Measurements from ENCODE around the gene CENPB.

Gene CENPB

DNA sequence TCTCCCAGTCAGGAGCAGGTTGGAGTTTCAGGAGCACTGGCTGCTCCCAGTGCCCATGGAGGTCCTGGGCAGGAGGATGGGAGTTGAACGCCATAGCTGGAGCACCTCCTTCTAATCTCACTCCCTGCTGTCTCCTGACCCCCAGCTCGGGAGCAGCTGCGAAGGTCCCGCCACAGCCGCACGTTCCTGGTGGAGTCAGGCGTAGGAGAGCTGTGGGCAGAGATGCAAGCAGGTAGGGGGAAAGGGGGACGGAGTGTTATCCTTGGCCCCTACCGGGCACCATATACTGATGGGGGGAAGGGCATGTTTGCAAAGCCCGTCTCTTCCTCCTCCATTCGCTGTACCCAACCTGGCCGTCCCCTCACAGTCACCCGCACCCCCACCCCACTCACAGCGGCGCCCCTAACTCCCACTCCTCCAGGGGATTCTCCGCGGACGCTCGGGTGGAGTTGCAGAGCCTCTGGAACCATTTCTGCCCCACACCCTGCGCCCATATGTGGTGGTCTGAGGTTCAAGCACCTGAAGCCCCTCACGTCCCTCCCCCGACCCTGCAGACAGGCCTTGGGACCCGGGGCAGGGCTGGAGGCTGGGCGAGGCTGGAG, 37.4 kb downstream of the CENPB start:
- no peak for DNase-seq (ENCODE audit: low read depth, low spot score)

DNA sequence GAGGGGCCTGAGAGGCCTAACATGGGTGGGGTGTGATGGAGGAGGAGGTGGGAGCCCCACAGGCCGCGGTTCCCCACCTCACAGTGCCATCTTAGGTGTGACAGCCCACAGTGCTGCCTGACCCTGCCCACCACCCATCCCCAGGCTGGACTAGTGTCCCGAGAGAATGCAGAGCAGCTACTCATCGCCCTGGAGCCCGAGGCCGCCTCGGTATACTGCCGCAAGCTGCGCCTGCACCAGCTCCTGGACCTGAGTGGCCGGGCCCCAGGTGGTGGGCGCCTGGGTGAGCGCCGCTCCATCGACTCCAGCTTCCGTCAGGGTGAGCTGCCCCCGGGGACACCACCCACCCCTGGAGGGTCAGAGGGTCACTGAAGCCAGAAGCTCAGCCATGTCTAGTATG, 38.5 kb downstream of the CENPB start:
- no peak for DNase-seq (ENCODE audit: low read depth, low spot score)

DNA sequence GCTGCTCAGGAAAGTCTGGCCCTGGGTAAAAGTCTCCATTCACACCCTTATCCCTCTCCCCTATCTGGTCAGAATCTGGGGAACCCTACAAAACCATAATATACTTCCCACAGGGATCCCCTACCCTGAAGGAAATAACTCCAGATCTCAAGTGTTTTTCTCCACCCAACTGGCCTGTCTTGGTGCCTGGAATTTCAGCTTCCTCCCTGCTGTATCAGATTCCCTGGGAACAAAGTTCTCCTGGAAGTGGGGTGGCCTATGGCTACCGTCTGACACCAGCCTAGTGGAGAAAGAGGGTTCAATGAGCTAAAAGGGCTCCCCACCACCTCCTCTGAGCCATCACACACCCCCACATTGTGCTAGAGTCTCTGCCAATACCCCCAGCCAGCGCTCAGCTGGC, 39.1 kb downstream of the CENPB start:
- no peak for DNase-seq (ENCODE audit: low read depth, low spot score)

DNA sequence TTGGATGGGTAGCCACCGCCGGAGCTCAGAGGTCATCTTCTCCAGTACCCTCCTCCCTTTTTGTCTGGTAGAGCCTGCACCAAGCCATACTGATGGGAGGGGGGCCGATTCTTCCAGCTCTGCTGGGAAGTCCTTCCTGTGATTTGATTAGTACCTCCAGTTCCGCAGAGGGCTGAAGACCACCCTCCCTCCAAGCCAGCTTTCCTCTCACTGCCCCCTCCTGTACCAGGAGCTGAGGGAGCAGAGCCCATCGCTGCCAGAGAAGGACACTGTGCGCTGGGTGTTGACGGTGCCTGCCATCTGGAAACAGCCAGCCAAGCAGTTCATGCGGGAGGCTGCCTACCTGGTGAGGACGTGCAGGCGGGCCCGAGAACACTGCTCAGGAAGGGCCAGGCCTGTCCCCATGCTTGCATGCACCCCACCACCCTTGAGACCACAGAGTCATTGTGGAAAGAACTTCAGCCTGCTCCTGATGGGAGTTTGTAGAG, 40.8 kb downstream of the CENPB start:
- no peak for DNase-seq (ENCODE audit: low read depth, low spot score)

GRCh38 chr20:3744806-3745685, 41.5 kb downstream of the CENPB start:
- DNase-seq (ENCODE audit: low read depth, low spot score), result peak; percentile 47

- no peak for DNase-seq (ENCODE audit: low read depth, low spot score)
Observed at GRCh38 chr20:3744037-3744436, 42.5 kb downstream of the CENPB start.

DNA sequence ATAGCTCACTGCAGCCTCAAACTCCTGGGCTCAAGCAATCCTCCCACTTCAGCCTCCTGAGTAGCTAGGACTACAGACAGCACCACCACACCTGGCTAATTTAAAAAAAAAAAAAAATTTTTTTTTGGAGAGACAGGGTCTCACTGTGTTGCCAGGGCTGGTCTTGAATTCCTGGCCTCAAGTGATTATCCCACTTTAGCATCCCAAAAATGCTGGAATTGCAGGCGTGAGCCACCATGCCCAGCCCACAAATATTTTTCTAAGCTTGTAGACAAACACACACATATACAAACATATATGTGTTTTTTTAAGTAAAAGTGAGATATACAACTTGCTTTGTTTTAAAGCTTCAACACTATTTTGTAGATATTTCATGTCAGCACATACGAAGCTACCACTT, 43.3 kb downstream of the CENPB start:
- DNase-seq (ENCODE audit: low read depth, low spot score), result no peak

GRCh38 chr20:3741836-3742458, 44.6 kb downstream of the CENPB start:
- no peak for DNase-seq (ENCODE audit: low read depth, low spot score)

DNA sequence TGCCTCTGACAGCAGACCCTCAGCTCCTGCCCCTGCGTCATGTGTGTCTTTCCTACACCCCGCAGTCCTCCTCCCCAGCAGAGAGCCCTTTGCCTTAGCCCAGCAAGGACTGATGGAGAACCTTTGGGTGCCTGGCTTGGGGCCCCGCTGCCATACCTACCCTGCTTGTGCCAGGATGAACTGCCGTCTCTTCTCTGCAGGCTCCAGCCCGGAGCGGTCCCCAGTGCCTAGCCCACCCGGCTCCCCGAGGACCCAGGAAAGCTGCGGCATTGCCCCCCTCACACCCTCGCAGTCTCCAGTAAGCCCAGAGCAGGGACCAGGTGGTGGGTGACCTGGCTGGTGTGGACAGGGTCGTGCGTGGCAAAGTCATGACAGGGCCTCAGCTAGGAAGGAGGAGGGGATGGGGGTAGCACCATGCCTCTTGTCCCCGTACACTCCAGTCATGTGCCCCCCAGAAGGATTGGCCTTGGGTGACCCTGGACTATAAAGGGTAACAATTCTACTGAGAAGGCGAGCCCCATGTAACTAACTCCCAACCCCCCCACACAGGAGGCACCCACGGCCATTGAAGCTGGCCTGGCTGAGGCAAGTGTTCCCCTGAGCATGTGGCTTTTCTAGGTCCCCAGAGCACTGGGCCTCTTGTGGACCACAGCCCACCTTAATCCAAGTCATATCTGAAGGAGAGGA, 45.8 kb downstream of the CENPB start:
- DNase-seq (ENCODE audit: low read depth, low spot score), result no peak

DNA sequence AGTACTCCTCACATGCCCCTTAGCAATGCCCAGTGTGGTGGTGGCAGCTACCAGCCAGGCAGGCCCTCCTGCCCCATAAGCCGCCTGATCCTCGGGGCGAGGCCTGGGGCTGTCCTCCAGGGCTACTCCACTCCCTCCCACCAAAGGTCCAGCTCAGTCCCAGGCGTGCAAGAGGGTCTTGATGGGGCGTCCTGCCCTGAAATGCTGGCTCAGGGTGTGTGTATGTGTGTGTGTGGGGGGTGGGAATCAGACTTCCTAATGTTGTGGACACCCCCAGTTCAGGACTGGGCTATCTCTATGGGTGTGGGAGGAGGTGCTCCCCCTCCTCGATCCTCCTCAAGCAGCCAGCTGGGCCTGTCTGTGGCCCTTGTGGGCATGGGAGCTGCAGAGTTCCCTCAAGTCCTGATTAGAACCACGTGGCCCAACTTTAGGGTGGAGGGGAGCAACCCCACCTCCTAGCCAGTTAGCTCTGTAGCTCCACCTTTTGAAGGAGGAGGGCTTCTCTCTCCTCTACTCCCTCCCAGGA, 46.6 kb downstream of the CENPB start:
- DNase-seq (ENCODE audit: low read depth, low spot score), result no peak

GRCh38 chr20:3739054-3739925, 47.2 kb downstream of the CENPB start:
- no peak for DNase-seq (ENCODE audit: low read depth, low spot score)

- DNase-seq (ENCODE audit: low read depth, low spot score), result no peak
Observed at GRCh38 chr20:3738111-3739053, 48.2 kb downstream of the CENPB start.

DNA sequence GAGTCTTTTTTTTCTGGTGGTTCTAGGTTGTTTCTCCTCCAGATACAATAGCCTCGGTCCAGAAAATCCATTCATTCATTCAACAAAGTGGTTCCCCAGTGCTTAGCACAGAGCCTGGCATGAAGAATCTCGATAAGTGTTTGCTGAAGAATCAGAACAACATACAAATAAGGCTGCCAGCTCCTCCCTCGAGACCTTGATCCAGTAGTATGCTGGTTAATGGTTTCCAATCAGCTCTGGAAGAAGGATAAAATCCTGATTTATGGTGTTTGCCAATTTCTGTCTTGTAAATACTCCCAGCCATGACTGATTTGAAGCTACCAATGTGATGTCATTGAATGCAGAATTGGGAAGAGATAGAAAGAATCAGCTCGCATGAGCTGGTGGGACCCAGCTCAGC, 50.8 kb downstream of the CENPB start:
- no peak for DNase-seq (ENCODE audit: low read depth, low spot score)

DNA sequence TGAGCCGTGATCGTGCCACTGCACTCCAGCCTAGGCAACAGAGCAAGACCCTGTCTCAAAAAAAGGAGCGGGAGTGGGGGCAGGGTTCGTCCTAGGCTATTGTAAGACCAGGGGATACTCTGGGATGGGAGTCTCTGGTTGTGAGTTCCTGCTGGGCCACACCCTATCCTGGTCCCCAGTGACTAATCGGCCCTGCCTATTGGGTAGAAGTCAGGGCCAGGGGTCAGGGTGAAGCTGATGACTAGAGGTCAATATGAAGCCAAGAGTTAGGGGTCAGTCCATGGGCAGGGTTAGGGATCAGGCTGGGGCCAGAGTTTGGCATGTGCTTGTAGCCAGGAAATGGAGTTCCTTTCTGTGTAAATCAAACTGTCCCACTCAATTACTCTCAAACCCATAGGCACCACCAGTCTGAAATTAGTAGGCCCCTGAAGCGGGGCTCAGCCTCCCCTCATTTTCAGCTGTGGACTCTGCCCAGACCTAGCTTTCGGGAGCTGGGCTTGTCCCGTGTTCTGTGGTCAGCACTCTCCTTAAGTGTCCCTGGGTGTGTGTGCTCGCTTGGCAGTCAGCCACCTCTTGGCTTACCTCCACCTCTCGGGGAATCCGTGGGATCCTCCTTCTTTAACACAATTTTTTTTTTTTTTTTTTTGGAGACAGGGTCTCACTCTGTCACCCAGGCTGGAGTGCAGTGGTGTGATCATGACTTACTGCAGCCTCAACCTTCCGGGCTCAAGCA, 52.3 kb downstream of the CENPB start:
- no peak for DNase-seq (ENCODE audit: low read depth, low spot score)
